Activated CD4-positive, alpha-beta T cell treated with anti-CD3 and anti-CD28 coated beads for 48 hours (primary cell): Measurements from ENCODE around the gene TMIGD1.

Source experiments
- DNase-seq: peaks from one replicate; pipeline ENCODE4 v3.0.0-alpha.2; 2020

Gene TMIGD1

GRCh38 chr17:30323895-30324319 lies 9.9 kb downstream of the TMIGD1 start:
- peak; percentile 53 for DNase-seq

GRCh38 chr17:30323262-30323894 lies 10.5 kb downstream of the TMIGD1 start:
- DNase-seq = peak; percentile 13

DNA sequence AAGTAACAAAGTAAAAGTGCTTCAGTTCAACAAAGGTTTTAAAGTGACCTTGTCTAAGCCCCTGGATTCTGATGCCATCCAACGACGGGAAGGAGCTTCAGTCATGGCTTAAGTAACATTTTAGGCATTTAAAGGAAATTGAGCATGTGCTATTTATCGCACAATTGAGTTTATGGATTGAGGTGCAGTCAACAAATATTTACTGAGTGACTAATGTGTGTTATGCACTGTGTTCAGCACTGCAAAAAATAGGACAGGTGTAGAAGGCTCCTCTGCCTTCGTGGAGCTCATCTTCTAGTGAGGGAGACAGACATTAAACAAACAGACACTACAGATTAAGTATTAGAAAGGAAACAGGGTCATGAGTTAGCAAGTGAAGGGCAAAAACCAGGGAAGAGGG lies 12.5 kb downstream of the TMIGD1 start:
- no peak for DNase-seq

- DNase-seq = no peak
Measured at GRCh38 chr17:30318155-30318554, 15.7 kb downstream of the TMIGD1 start.

- no peak for DNase-seq
Measured at GRCh38 chr17:30316736-30317135, 17.1 kb downstream of the TMIGD1 start.

DNA sequence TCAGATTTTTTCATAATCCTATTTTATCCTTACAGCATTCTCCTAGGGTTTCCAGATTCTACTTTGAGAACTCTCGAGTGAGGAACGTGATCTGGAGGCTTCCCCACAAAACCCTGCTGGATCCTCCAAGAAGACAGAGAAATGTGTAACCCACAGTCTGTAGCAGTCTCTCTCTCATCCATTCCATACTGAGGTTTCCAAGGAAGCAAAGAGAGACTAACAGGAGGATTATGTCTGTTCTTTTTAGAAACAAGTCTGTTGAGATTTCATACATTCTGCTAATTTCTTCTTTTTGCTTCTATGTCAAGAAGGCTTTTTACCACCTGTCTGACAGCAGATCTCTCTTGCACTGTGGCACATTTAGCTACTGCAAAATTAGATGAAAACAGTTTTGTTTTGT lies 18.8 kb downstream of the TMIGD1 start:
- DNase-seq = no peak

DNA sequence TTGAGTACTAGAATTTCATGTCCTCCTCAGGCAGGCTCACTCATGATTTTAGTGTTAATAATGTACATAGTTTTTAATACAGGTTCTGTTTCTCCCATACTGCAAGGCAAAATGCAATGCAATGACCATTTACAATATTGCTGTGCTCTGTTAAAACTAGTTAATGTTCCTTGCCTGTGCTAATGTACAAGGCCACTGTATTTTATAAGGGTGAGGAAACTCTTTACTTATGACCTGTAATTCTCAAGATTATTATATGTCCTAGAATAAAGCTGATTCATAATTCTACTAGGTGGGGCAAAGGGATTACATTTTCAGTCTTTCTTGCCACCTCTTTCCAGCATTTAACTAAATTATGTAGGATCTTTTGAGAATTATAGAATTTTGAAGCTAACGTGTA lies 19.4 kb downstream of the TMIGD1 start:
- DNase-seq = no peak

GRCh38 chr17:30312226-30312625 lies 21.6 kb downstream of the TMIGD1 start:
- no peak for DNase-seq

GRCh38 chr17:30310562-30310961 lies 23.3 kb downstream of the TMIGD1 start:
- DNase-seq = no peak

DNA sequence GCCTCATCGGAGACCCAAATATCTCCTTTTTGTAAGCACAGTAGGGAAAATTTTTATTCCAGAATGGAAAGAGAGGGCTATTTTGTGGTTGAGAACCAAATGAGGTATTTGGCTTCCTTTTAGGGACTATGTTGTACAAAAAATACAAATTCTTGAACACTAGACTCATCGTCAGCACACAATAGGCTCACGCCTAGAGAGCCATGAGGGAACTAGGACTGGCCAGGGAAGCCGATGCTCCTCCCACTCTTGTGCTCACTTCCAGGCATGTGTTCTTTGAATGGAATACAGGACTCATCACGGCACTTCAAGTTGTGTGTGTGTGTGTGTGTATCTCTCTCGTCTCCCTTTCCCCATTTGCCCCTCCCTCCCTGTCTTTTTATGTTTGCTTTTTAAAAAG lies 24.3 kb downstream of the TMIGD1 start:
- DNase-seq = no peak

GRCh38 chr17:30308406-30308805 lies 25.5 kb downstream of the TMIGD1 start:
- no peak for DNase-seq

DNA sequence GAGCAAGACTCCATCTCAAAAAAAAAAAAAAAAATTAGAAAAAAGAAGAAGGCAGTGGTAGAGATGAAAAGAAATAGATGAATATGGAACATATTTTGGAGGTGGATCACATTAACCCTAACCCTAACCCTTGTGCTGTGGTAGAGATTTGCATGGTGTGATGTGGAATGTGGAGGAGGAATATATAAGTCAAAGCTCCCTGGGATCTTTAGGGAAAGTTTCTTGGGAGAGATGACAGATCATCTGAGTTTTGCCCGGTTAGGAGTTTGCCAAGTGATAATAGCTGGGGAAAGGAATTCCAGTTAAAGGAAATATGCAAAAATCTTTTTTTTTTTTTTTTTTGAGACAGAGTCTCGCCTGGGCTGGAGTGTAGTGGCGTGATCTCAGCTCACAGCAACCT lies 29.1 kb downstream of the TMIGD1 start:
- no peak for DNase-seq

DNA sequence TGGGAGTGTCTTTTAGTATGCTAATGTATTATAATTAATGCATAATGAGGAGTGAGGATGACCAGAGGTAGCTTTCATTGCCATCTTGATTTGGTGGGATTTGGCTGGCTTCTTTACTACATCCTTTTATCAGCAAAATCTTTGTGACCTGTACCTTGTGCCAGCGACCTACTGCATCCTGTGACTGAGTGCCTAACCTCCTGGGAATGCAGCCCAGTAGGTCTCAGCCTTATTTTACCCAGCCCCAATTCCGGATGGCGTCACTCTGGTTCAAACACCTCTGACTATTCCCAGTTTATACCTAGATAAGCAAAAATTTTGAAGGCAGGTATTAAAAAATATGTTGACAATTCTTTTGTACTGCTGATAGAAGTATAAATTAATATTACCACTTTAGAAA lies 31.6 kb downstream of the TMIGD1 start:
- DNase-seq = no peak

- DNase-seq = no peak
Measured at GRCh38 chr17:30300818-30301217, 33.0 kb downstream of the TMIGD1 start.

DNA sequence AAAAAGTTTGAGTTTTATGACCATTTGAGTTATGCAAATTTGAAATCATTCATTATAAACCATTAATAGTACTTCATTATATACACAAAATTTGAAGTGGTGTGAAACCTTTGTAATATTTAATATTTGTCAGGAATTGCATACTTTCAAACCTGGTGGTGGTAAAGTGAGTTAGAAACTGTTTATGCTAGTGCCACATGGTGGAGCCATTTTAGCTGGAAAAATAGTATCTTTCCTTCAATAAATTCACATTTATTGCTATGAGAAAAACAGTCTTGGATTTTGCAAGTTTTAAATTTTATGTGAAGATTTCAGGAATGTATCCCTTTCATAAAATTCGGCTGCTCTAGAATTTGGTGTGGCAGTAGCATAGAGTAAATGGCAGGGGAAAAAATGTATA lies 34.9 kb downstream of the TMIGD1 start:
- no peak for DNase-seq

- no peak for DNase-seq
Measured at GRCh38 chr17:30297715-30298114, 36.1 kb downstream of the TMIGD1 start.

DNA sequence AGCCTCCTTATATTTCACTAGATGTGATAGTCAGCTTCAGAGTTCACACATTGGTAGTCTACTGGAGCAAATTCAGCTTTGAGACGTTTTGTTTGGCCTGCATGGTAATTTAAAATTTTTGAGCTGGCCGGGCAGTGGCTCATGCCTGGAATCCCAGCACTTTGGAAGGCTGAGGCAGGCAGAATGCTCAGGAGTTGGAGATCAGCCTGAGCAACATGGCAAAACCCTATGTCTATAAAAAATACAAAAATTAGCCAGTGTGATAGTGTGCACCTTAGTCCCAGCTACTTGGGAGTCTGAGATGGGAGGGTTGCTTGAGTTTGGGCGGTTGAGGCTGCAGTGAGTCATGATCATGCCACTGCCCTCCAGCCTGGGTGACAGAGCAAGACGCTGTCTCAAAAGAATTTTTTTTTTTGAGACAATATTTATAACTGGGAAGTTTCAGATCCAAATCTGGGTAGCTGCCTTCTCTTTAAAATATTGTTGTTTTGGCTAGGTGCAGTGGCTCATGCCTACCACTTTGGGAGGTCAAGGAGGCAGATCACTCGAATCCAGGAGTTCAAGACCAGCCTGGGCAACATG lies 37.3 kb downstream of the TMIGD1 start:
- DNase-seq = no peak

DNA sequence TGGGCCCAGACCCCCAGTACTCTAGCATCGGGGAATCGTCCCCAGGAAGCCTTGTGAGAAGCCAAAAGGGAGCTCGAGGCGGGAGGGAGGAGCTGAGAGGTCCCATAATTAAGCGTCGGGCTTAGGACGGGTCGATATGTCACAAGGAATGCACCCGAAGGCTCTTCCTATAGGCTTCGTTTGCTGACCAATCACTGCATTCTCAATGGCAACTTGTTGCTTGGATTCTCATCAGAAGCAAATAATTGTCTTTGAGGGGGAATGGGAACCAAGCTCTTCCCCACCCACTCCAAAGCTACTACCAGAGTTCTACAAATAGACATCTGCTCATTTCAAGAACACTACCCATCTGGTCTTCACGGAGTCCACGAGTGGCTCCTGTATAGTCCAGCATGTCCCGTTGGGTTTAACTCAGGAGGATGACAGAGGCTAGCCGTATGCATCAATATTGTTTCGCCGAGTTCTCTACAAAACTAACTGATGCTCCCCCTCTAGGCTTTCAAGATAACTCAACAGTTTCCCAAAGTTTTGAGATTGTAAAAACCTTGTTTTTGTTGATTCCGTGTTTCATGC lies 41.5 kb downstream of the TMIGD1 start:
- DNase-seq = no peak

- DNase-seq = peak; percentile 88
Measured at GRCh38 chr17:30291543-30292285, 42.1 kb downstream of the TMIGD1 start, which contains the start of gene BLMH. Gene BLMH, minus strand, starts transcription at chr17:30291944. Its CDS starts 125 bp downstream, at chr17:30291819.

DNA sequence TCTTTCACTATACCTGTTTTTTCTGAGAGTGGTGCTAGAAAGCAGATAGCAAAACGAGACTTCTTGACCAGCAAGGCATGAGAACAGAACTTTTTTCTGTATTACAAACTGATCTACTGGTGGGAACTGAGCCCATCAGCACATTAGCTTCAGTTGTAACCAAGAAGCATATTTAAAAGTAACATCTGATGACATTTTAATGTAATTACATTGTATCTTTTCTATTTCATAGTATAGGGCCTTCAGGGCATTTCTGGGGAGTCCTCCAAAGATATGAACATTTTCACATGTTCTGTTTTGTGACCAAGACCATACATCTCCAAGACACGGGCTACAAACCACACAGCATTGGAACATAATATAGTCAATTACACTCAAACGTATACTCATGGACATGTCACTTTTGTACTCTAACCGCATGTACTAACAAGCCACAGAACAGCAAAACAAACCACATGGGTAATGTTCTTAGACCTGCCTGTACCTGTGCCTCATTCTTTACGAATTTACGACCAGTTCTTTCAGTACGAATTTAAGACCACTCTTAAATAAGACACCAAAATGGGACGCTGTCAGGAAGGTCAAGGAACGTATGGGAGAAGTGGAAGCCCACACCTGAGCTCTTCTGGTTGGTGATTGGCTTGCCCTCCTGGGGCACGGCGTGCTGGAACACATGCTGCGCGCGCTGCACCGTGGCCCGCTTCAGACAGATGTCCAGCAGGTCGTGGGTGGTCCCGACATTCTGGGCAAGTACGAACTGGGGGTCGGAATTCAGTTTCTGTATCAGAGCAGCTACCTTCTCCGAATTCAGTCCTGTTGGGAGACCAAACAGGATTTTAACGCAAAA lies 42.9 kb downstream of the TMIGD1 start:
- peak; percentile 53 for DNase-seq

DNA sequence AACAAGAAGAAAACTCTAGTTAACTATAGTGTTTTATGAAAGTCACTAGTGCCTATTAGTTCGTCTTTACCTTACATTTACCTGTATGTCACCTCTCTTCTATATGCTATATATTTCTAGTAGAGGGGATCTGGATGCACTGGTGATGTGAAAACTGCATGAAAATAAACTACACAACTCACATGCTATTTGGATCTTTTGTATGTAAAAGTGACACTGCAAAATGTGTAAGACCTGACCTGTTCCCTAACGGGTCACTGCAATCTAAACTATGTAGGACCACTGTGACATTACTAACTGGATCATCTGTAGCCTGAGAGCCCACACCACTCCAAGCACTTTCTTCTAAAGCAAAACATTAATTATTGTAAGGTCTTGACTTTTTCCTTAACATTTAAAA lies 43.8 kb downstream of the TMIGD1 start:
- DNase-seq = no peak

DNA sequence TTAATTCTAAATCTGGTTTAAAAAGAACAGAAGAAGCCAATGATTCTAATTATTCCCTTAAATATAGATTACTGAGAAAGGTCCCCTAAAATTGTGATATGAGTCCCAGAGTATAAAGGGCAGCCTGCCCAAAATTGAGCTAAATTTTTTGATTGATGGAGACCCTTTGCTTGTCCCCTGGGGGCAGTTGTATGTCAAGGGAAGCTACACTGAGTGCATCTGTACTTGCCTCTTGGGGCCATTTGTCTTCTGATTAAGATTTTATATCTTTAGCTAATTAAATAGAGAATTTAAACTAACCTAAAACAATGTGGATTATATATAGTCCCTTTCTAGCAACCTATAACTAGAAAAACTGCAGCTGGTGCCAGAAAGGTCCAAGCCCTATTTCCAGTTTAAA lies 54.7 kb downstream of the TMIGD1 start:
- DNase-seq = no peak

DNA sequence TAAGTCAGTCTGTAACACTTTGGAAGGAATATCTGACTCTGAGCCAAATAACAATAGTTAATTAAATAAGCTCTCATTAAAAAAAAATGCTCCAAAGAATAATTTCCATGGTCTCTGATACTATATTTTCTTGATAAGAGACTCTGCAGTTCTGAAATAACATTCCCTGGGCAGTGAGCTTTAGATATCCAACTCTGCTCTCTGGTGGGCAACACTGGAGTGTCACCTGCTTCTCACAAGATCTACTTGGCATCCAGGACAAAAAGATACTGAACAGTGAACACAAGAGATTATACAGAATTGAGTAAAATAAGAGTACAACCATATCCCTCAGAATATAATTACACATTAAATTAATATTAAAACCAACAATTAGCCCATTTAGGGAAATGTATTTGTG lies 55.8 kb downstream of the TMIGD1 start:
- peak; percentile 6 for DNase-seq
